Upper lobe of left lung (tissue), 4 donors: Measurements from ENCODE around the gene SDK1.

Experiments
- CTCF ChIP-seq, 6 experiments: fragments of 450-650 bp in 4 of 6; fragments of 200-600 bp in 2 of 6; sonication (generic) in 2 of 6; IDR thresholded peaks; one replicate each; pipeline ENCODE4 v1.5.1; 2016 to 2019; ENCODE audit warnings: antibody characterized with exemption in 6 of 6
- POLR2A ChIP-seq, 4 donors: fragments of 450-650 bp; IDR thresholded peaks; one replicate each; pipeline ENCODE4 v1.5.1; 2016 to 2017; ENCODE audit warnings: antibody characterized with exemption in 4 of 4, mild to moderate bottlenecking in 2 of 4

GRCh38 chr7:3540456-3541220 lies 239.6 kb downstream of the SDK1 start:
- TF ChIP-seq POLR2A (IDR thresholded peaks at IDR 0.05) = no peak
- TF ChIP-seq CTCF (IDR thresholded peaks at IDR 0.05) = no peak
